Osteoblast (primary cell): ENCODE data around the gene GAS5. TPM values are rescaled to one million over a fixed set of nuclear protein-coding genes. Genes with fewer than 3 reads are reported as not detected.
A peak's percentile ranks its signal among the peaks of the same experiment; 100 is the strongest.

Source experiments
- DNase-seq: peaks from one replicate; pipeline ENCODE4 v3.0.0; 2011; ENCODE audit warnings: low spot score, mixed read lengths; ENCODE audit not compliant: insufficient read length; ENCODE audit errors: missing footprints
- H2AFZ ChIP-seq: 2 replicates; pipeline ENCODE4 v1.6.0; 2011; ENCODE audit warnings: mild to moderate bottlenecking, low read length
- H3K27ac ChIP-seq: 2 replicates; pipeline ENCODE4 v1.5.1; 2011; ENCODE audit warnings: mild to moderate bottlenecking, low read depth, low read length, moderate library complexity
- H3K27me3 ChIP-seq: 2 replicates; pipeline ENCODE4 v1.6.0; 2012; ENCODE audit warnings: mild to moderate bottlenecking, control low read depth, inconsistent platforms, low read length, moderate library complexity; ENCODE audit not compliant: insufficient read depth
- H3K36me3 ChIP-seq: 2 replicates; pipeline ENCODE4 v1.5.1; 2011; ENCODE audit warnings: mild to moderate bottlenecking, low read length, control low read depth, moderate library complexity; ENCODE audit not compliant: insufficient read depth
- H3K4me1 ChIP-seq: 2 replicates; pipeline ENCODE4 v1.5.1; 2011; ENCODE audit warnings: mild to moderate bottlenecking, low read length, control low read depth, moderate library complexity; ENCODE audit not compliant: insufficient read depth
- H3K4me2 ChIP-seq: 2 replicates; pipeline ENCODE4 v1.6.0; 2011; ENCODE audit warnings: mild to moderate bottlenecking, low read length; ENCODE audit not compliant: insufficient read depth
- H3K4me3 ChIP-seq: fragments of 200-600 bp; sonication (generic); 3 replicates; pipeline ENCODE4 v1.5.1; 2012; ENCODE audit warnings: mild to moderate bottlenecking, low read length, inconsistent platforms; ENCODE audit not compliant: insufficient read depth
- H3K79me2 ChIP-seq: 2 replicates; pipeline ENCODE4 v1.6.0; 2012; ENCODE audit warnings: mild to moderate bottlenecking, low read length, control low read depth, inconsistent platforms; ENCODE audit not compliant: insufficient read depth
- H3K9me3 ChIP-seq: 2 replicates; pipeline ENCODE4 v1.5.1; 2011; ENCODE audit warnings: low read depth, low read length, control low read depth
- H4K20me1 ChIP-seq: 2 replicates; pipeline ENCODE4 v1.6.0; 2012; ENCODE audit warnings: mild to moderate bottlenecking, low read length, control low read depth; ENCODE audit not compliant: insufficient read depth
- CTCF ChIP-seq: IDR thresholded peaks from 2 replicates; pipeline ENCODE4 v1.5.1; 2011; ENCODE audit warnings: mild to moderate bottlenecking, low read depth, low read length, moderate library complexity; ENCODE audit errors: extremely low read depth
- total RNA-seq: library from RNA; depleted of rRNA; stranded (reverse); fragments of >200 nt; gene quantifications from 2 replicates; pipeline ENCODE4 v1.2.3, GENCODE V29; 2012

The GAS5 gene
- total RNA-seq, 1 donor: 220 TPM

- Histone ChIP-seq H3K4me2 (peak overlapping the region; percentile 93), H3K27me3 (no peaks in the 10 kb centered on the region), H3K4me1 (peaks cover 20% of the 10 kb centered on the region), H3K4me3 (peak overlapping the region; percentile 96), H3K9me3 (no peaks in the 10 kb centered on the region), H3K27ac (peak overlapping the region; percentile 85), H2AFZ (no peak overlapping the region), H3K36me3 (peaks cover 63% of the 10 kb centered on the region), H4K20me1 (peaks cover 51% of the 10 kb centered on the region), H3K79me2 (peaks cover 35% of the 10 kb centered on the region)
- no peak for TF ChIP-seq CTCF
- no peak for DNase-seq
Measured at GRCh38 chr1:173867141-173867752, 542 bp downstream of the GAS5 start.

- Histone ChIP-seq H3K27ac (peak overlapping the region; percentile 85), H3K27me3 (no peaks in the 10 kb centered on the region), H3K9me3 (no peaks in the 10 kb centered on the region), H3K36me3 (peaks cover 63% of the 10 kb centered on the region), H3K79me2 (peaks cover 35% of the 10 kb centered on the region), H3K4me1 (peaks cover 20% of the 10 kb centered on the region), H3K4me3 (peak overlapping the region; percentile 96), H4K20me1 (peaks cover 51% of the 10 kb centered on the region), H3K4me2 (peak overlapping the region; percentile 93), H2AFZ (no peak overlapping the region)
- DNase-seq: no peak
- TF ChIP-seq CTCF: no peak
Measured at GRCh38 chr1:173866413-173867115, 1.2 kb downstream of the GAS5 start.

- Histone ChIP-seq H3K27me3 (no peaks in the 10 kb centered on the region), H4K20me1 (peaks cover 51% of the 10 kb centered on the region), H3K27ac (peak overlapping the region; percentile 85), H3K4me2 (peak overlapping the region; percentile 93), H3K79me2 (peaks cover 27% of the 10 kb centered on the region), H2AFZ (no peak overlapping the region), H3K9me3 (no peaks in the 10 kb centered on the region), H3K4me3 (peak overlapping the region; percentile 96), H3K4me1 (peaks cover 20% of the 10 kb centered on the region), H3K36me3 (peaks cover 55% of the 10 kb centered on the region)
- DNase-seq: no peak
- TF ChIP-seq CTCF: no peak
Measured at GRCh38 chr1:173865468-173866164, 2.2 kb downstream of the GAS5 start.
